ENCODE results near the gene SCUBE2. TPM values are rescaled to one million over a fixed set of nuclear protein-coding genes. Genes with fewer than 3 reads are reported as not detected.
"Not testable (repeated sequence)": the region's sequence is repeated elsewhere in the genome, so short reads cannot be mapped to it uniquely, and the experiment has no call there.

Gene SCUBE2
- total and polyA plus RNA-seq, 4 donors, result 0.14 to 1.4 (median 0.42) TPM; not detected in 1

GRCh38 chr11:8988329-8989234 is 102.8 kb downstream of the SCUBE2 start:
- H3K9ac ChIP-seq (ENCODE audit: low read depth in 1 of 2, low read length in 2 of 2), result no peak overlapping the region
- H3K27ac ChIP-seq (ENCODE audit: low read depth in 1 of 2, low read length in 2 of 2), result no peak overlapping the region
- no peak overlapping the region for H3K4me3 ChIP-seq (ENCODE audit: low read depth in 1 of 3, low read length in 3 of 3)
- 86% methylated on average over 3 of the region's 3 CpGs for WGBS
- no peaks in the 10 kb centered on the region for H3K36me3 ChIP-seq (ENCODE audit: control insufficient read depth in 4 of 4, insufficient read depth in 3 of 4, low read depth in 1 of 4, low read length in 3 of 4)
- peaks cover 0 to 3% (median 0%) of the 10 kb centered on the region in 4 donors for H3K27me3 ChIP-seq (ENCODE audit: control insufficient read depth in 4 of 4, insufficient read depth in 4 of 4, low read length in 3 of 4)
- H3K9me3 ChIP-seq (ENCODE audit: control insufficient read depth in 4 of 4, low read length in 3 of 4), result no peaks in the 10 kb centered on the region
- no peak for DNase-seq (ENCODE audit: low spot score)
- H3K4me1 ChIP-seq (ENCODE audit: control insufficient read depth in 4 of 4, insufficient read depth in 4 of 4, low read length in 3 of 4), result no peaks in the 10 kb centered on the region
- TF ChIP-seq FOXA2 (IDR thresholded peaks at IDR 0.05), result no peak
- TF ChIP-seq SP1 (IDR thresholded peaks at IDR 0.05), result no peak
- no peak for TF ChIP-seq FOXA1 (IDR thresholded peaks at IDR 0.05)
- TF ChIP-seq EGR1 (IDR thresholded peaks at IDR 0.05; ENCODE audit: low read depth in 2 of 2), result no peak
- no peak for TF ChIP-seq NR2F2 (IDR thresholded peaks at IDR 0.05)
- no peak for TF ChIP-seq TAF1 (conservative IDR thresholded peaks at IDR 0.05)

- no peak overlapping the region for H3K4me3 ChIP-seq (ENCODE audit: low read depth in 1 of 3, low read length in 3 of 3)
- 89% methylated on average over 2 of the region's 2 CpGs for WGBS
- no peaks in the 10 kb centered on the region for H3K9me3 ChIP-seq (ENCODE audit: control insufficient read depth in 4 of 4, low read length in 3 of 4)
- H3K4me1 ChIP-seq (ENCODE audit: control insufficient read depth in 4 of 4, insufficient read depth in 4 of 4, low read length in 3 of 4), result no peaks in the 10 kb centered on the region
- no peak overlapping the region for H3K27ac ChIP-seq (ENCODE audit: low read depth in 1 of 2, low read length in 2 of 2)
- TF ChIP-seq EGR1 (IDR thresholded peaks at IDR 0.05; ENCODE audit: low read depth in 2 of 2) (no peak), CTCF (IDR thresholded peaks at IDR 0.05; ENCODE audit: low read depth, low read length, missing input control) (no peak), JUND (IDR thresholded peaks at IDR 0.05) (no peak), YY1 (IDR thresholded peaks at IDR 0.05) (no peak), RXRA (IDR thresholded peaks at IDR 0.05) (no peak), HNF4G (IDR thresholded peaks at IDR 0.05) (no peak), REST (IDR thresholded peaks at IDR 0.05) (no peak), GABPA (IDR thresholded peaks at IDR 0.05 in 1 of 2, conservative IDR thresholded peaks at IDR 0.05 in 1 of 2) (no peak), FOXA2 (IDR thresholded peaks at IDR 0.05) (no peak), SP1 (IDR thresholded peaks at IDR 0.05) (no peak), RAD21 (IDR thresholded peaks at IDR 0.05) (no peak), TAF1 (conservative IDR thresholded peaks at IDR 0.05) (no peak)
- TF ChIP-seq, protein P1, sequence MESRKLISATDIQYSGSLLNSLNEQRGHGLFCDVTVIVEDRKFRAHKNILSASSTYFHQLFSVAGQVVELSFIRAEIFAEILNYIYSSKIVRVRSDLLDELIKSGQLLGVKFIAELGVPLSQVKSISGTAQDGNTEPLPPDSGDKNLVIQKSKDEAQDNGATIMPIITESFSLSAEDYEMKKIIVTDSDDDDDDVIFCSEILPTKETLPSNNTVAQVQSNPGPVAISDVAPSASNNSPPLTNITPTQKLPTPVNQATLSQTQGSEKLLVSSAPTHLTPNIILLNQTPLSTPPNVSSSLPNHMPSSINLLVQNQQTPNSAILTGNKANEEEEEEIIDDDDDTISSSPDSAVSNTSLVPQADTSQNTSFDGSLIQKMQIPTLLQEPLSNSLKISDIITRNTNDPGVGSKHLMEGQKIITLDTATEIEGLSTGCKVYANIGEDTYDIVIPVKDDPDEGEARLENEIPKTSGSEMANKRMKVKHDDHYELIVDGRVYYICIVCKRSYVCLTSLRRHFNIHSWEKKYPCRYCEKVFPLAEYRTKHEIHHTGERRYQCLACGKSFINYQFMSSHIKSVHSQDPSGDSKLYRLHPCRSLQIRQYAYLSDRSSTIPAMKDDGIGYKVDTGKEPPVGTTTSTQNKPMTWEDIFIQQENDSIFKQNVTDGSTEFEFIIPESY (IDR thresholded peaks at IDR 0.05), result no peak
- TF ChIP-seq, protein P2, sequence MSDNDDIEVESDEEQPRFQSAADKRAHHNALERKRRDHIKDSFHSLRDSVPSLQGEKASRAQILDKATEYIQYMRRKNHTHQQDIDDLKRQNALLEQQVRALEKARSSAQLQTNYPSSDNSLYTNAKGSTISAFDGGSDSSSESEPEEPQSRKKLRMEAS (IDR thresholded peaks at IDR 0.05), result no peak
- H3K9ac ChIP-seq (ENCODE audit: low read depth in 1 of 2, low read length in 2 of 2), result no peak overlapping the region
- DNase-seq (ENCODE audit: low spot score), result no peak
- H3K27me3 ChIP-seq (ENCODE audit: control insufficient read depth in 4 of 4, insufficient read depth in 4 of 4, low read length in 3 of 4), result peaks cover 0 to 3% (median 0%) of the 10 kb centered on the region in 4 donors
- no peaks in the 10 kb centered on the region for H3K36me3 ChIP-seq (ENCODE audit: control insufficient read depth in 4 of 4, insufficient read depth in 3 of 4, low read depth in 1 of 4, low read length in 3 of 4)
These were observed 104.0 kb downstream of the SCUBE2 start for GRCh38 chr11:8987446-8987845.

GRCh38 chr11:8986772-8987171 is 104.6 kb downstream of the SCUBE2 start:
- 95% methylated on average over 6 of the region's 6 CpGs for WGBS
- not testable (repeated sequence) for DNase-seq (ENCODE audit: low spot score); H3K9ac ChIP-seq (ENCODE audit: low read depth in 1 of 2, low read length in 2 of 2)

More at GRCh38 chr11:8986772-8987171, 104.6 kb downstream of the SCUBE2 start:
- H3K9me3 ChIP-seq (ENCODE audit: control insufficient read depth in 4 of 4, low read length in 3 of 4); H3K36me3 ChIP-seq (ENCODE audit: control insufficient read depth in 4 of 4, insufficient read depth in 3 of 4, low read depth in 1 of 4, low read length in 3 of 4); H3K4me1 ChIP-seq (ENCODE audit: control insufficient read depth in 4 of 4, insufficient read depth in 4 of 4, low read length in 3 of 4); H3K4me3 ChIP-seq (ENCODE audit: low read depth in 1 of 3, low read length in 3 of 3); H3K27me3 ChIP-seq (ENCODE audit: control insufficient read depth in 4 of 4, insufficient read depth in 4 of 4, low read length in 3 of 4); H3K27ac ChIP-seq (ENCODE audit: low read depth in 1 of 2, low read length in 2 of 2): not testable (repeated sequence)
